NCI-H345 treated with DMSO at 0.1 percent for 48 hours (cell line): ENCODE results near the gene DAPK2.
"Not testable (repeated sequence)": the region's sequence is repeated elsewhere in the genome, so short reads cannot be mapped to it uniquely, and the experiment has no call there.

Experiments
- DNase-seq: peaks from one replicate; lab custom pipeline; 2025; ENCODE audit not compliant: unreplicated experiment; lab: John Stamatoyannopoulos, UW

DAPK2 gene

GRCh38 chr15:63977119-63977518 is 69.2 kb downstream of the DAPK2 start:
- no peak for DNase-seq

GRCh38 chr15:63974021-63974420 is 72.3 kb downstream of the DAPK2 start:
- DNase-seq = no peak

GRCh38 chr15:63973212-63974009 is 72.9 kb downstream of the DAPK2 start:
- DNase-seq = no peak

- DNase-seq = no peak
These were observed 73.5 kb downstream of the DAPK2 start for GRCh38 chr15:63972801-63973200.

GRCh38 chr15:63971904-63972303 is 74.4 kb downstream of the DAPK2 start:
- no peak for DNase-seq

- DNase-seq = no peak
These were observed 74.9 kb downstream of the DAPK2 start for GRCh38 chr15:63971427-63971805.

- no peak for DNase-seq
These were observed 75.5 kb downstream of the DAPK2 start for GRCh38 chr15:63970621-63971426.

GRCh38 chr15:63969652-63970421 is 76.4 kb downstream of the DAPK2 start:
- DNase-seq = no peak

- DNase-seq = no peak
These were observed 77.6 kb downstream of the DAPK2 start for GRCh38 chr15:63968700-63969099.

- no peak for DNase-seq
These were observed 78.2 kb downstream of the DAPK2 start for GRCh38 chr15:63968122-63968524.

GRCh38 chr15:63967616-63968015 is 78.7 kb downstream of the DAPK2 start:
- no peak for DNase-seq

- DNase-seq = not testable (repeated sequence)
These were observed 83.2 kb downstream of the DAPK2 start for GRCh38 chr15:63962947-63963721.

- DNase-seq = no peak
These were observed 92.8 kb downstream of the DAPK2 start for GRCh38 chr15:63953524-63953923.

GRCh38 chr15:63950911-63951481 is 95.3 kb downstream of the DAPK2 start:
- DNase-seq = no peak

- DNase-seq = no peak
These were observed 97.3 kb downstream of the DAPK2 start for GRCh38 chr15:63948971-63949370.

- DNase-seq = no peak
These were observed 97.8 kb downstream of the DAPK2 start for GRCh38 chr15:63948436-63948835.

GRCh38 chr15:63947228-63947627 is 99.1 kb downstream of the DAPK2 start:
- DNase-seq = no peak

- no peak for DNase-seq
These were observed 99.7 kb downstream of the DAPK2 start for GRCh38 chr15:63946524-63947065.

GRCh38 chr15:63945838-63946298 is 100.4 kb downstream of the DAPK2 start:
- no peak for DNase-seq
